Keratinocyte (primary cell): ENCODE measurements around the gene SSTR3.

Experiments
- EZH2 ChIP-seq: IDR thresholded peaks from one replicate; pipeline ENCODE4 v1.6.1; 2012; ENCODE audit warnings: inconsistent platforms, mild to moderate bottlenecking, low read length, moderate library complexity
- TF ChIP-seq, protein P1 (sequence below), 3 experiments: IDR thresholded peaks in 1 of 3; conservative IDR thresholded peaks in 1 of 3; optimal IDR thresholded peaks in 1 of 3; 2 replicates in 2 of 3; 3 replicates in 1 of 3; pipeline versions ENCODE3 to v1.5.1; 2011; ENCODE audit warnings: low read length in 3 of 3, mild to moderate bottlenecking in 3 of 3, moderate library complexity in 2 of 3, control low read depth in 1 of 3, inconsistent platforms in 1 of 3; ENCODE audit not compliant: insufficient read depth in 2 of 3; ENCODE audit errors: extremely low read depth in 1 of 3

DNA sequence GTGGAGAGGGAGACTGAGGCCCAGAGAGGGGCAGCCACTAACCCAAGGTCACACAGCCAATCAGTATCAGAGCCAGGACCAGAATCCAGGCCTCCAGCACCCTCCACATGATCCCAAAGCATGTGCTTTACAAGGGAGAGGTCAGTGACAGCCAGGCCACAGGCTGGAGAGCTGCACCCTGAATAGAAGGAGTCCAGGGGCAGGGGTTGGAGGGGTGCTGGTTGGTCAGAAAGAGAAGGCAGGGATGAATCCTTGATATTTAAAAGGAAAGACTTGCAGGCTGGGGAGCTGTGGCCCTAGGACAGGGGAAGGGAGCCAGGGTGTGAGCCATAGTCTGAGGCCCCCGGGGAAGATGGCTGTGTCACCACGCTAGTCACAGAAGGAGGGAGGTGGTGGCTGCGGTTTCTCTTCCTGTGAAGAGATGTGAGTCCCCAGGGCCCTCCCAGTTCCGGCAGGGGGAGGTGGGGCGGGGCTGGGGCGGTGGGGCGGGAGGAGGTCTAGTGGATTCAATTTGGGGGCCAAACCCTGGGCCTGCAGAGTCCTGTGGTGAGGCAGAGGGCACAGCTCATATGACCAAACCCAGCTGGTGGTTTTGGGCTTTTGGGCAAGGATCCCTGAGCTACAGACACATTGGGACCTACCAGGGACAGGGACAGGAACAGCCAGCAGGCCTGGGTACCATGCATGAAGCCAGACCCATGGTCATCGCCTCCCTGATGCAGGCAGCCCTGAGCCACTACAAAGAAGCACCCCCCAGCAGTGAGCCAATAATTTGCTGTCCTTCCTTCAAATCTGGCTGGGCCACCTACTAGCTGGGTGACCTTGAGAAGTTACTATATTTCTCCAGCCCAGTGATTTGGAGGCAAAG is 17.8 kb upstream of the SSTR3 start:
- no peak for TF ChIP-seq EZH2
- TF ChIP-seq, protein P1, sequence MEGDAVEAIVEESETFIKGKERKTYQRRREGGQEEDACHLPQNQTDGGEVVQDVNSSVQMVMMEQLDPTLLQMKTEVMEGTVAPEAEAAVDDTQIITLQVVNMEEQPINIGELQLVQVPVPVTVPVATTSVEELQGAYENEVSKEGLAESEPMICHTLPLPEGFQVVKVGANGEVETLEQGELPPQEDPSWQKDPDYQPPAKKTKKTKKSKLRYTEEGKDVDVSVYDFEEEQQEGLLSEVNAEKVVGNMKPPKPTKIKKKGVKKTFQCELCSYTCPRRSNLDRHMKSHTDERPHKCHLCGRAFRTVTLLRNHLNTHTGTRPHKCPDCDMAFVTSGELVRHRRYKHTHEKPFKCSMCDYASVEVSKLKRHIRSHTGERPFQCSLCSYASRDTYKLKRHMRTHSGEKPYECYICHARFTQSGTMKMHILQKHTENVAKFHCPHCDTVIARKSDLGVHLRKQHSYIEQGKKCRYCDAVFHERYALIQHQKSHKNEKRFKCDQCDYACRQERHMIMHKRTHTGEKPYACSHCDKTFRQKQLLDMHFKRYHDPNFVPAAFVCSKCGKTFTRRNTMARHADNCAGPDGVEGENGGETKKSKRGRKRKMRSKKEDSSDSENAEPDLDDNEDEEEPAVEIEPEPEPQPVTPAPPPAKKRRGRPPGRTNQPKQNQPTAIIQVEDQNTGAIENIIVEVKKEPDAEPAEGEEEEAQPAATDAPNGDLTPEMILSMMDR (optimal IDR thresholded peaks at IDR 0.05 in 1 of 3, IDR thresholded peaks at IDR 0.05 in 1 of 3, conservative IDR thresholded peaks at IDR 0.05 in 1 of 3; ENCODE audit: extremely low read depth in 1 of 3, insufficient read depth in 2 of 3, low read length in 3 of 3) = no peak
